Bronchus fibroblast of lung (primary cell): ENCODE results near the gene SRSF11. TPM values are rescaled to one million over a fixed set of nuclear protein-coding genes. Genes with fewer than 3 reads are reported as not detected.

Experiments
- total RNA-seq: library from RNA; depleted of rRNA; stranded (reverse); fragments of >200 nt; gene quantifications from 2 replicates; pipeline ENCODE4 v1.2.3, GENCODE V29; 2015

The SRSF11 gene
- 41.6 and 55.3 TPM in 2 replicates for total RNA-seq

GRCh38 chr1:70221238-70222121 is at the start of gene SRSF11:
SRSF11 (plus strand) TSS chr1:70221380; CDS start chr1:70221637, 257 bp downstream.

GRCh38 chr1:70205434-70206118 is 15.6 kb upstream of the SRSF11 start, which contains the start of gene LRRC40:
LRRC40 (minus strand) TSS chr1:70205579; CDS start chr1:70205540, 39 bp downstream.

Other genes with a start within 250 kb of the SRSF11 start
- 19.8 and 25.6 TPM in 2 replicates for gene LRRC40, start 15.8 kb upstream of the SRSF11 start, total RNA-seq
- gene ANKRD13C, start 133.3 kb downstream of the SRSF11 start, total RNA-seq, result 10.9 and 12.4 TPM in 2 replicates
- 9.2 TPM in 2 replicates for gene CTH, start 189.9 kb downstream of the SRSF11 start, total RNA-seq